GF-D8 (cell line): ENCODE results near the gene MAPK8IP2.

Experiments used
- DNase-seq: peaks from one replicate; lab custom pipeline; 2025; lab: John Stamatoyannopoulos, UW

The MAPK8IP2 gene

GRCh38 chr22:50575426-50575941 lies 25.1 kb upstream of the MAPK8IP2 start:
- DNase-seq, result no peak

GRCh38 chr22:50576070-50576469 lies 24.5 kb upstream of the MAPK8IP2 start:
- DNase-seq, result no peak

- no peak for DNase-seq
These were observed 23.5 kb upstream of the MAPK8IP2 start for GRCh38 chr22:50576806-50577696.

- no peak for DNase-seq
These were observed 23.0 kb upstream of the MAPK8IP2 start for GRCh38 chr22:50577697-50577986.

GRCh38 chr22:50577987-50578775 lies 22.4 kb upstream of the MAPK8IP2 start, which contains the start of gene CPT1B:
TSS of gene CPT1B (minus strand) at chr22:50578427. CDS start at chr22:50577915, 512 bp downstream.
- DNase-seq, result no peak

GRCh38 chr22:50578776-50579310 lies 21.8 kb upstream of the MAPK8IP2 start:
- no peak for DNase-seq

- DNase-seq, result no peak
These were observed 20.8 kb upstream of the MAPK8IP2 start for GRCh38 chr22:50579752-50580151.

GRCh38 chr22:50581031-50581949 lies 19.3 kb upstream of the MAPK8IP2 start:
- DNase-seq, result no peak

GRCh38 chr22:50581950-50582492 lies 18.6 kb upstream of the MAPK8IP2 start:
- no peak for DNase-seq

- DNase-seq, result peak; percentile 91
These were observed 17.9 kb upstream of the MAPK8IP2 start, which contains the start of gene CHKB for GRCh38 chr22:50582493-50583293. TSS of gene CHKB (minus strand) at chr22:50582849. CDS start at chr22:50582781, 68 bp downstream.

GRCh38 chr22:50583294-50583861 lies 17.2 kb upstream of the MAPK8IP2 start:
- no peak for DNase-seq

GRCh38 chr22:50584106-50585096 lies 16.2 kb upstream of the MAPK8IP2 start:
- DNase-seq, result no peak

GRCh38 chr22:50585238-50585637 lies 15.4 kb upstream of the MAPK8IP2 start:
- no peak for DNase-seq

- DNase-seq, result no peak
These were observed 14.8 kb upstream of the MAPK8IP2 start for GRCh38 chr22:50585781-50586180.

GRCh38 chr22:50586416-50586815 lies 14.2 kb upstream of the MAPK8IP2 start:
- no peak for DNase-seq

- DNase-seq, result no peak
These were observed 13.2 kb upstream of the MAPK8IP2 start for GRCh38 chr22:50587407-50587806.

GRCh38 chr22:50595189-50595588 lies 5.4 kb upstream of the MAPK8IP2 start:
- DNase-seq, result no peak

GRCh38 chr22:50597097-50597496 lies 3.5 kb upstream of the MAPK8IP2 start:
- DNase-seq, result no peak
